ENCODE data around the gene CDC16. TPM values are rescaled to one million over a fixed set of nuclear protein-coding genes. Genes with fewer than 3 reads are reported as not detected.

Gene CDC16
- total and polyA plus RNA-seq, 2 of the 13 experiments (the other 11 are each of a cell fraction or from before 2014, with no cell fraction given) = 24.2 to 60.9 TPM

GRCh38 chr13:114231886-114232285 is 2.8 kb upstream of the CDC16 start:
- FAIRE-seq (no peak), DNase-seq (ENCODE audit: low spot score) (no peak), ATAC-seq (no peak)
- Histone ChIP-seq H3K79me2 (ENCODE audit: insufficient read depth, low read length) (peaks cover 16% of the 10 kb centered on the region), H3K27me3 (ENCODE audit: control insufficient read depth in 1 of 2, insufficient read depth in 2 of 2, low read length in 2 of 2) (peaks cover 6 to 34% of the 10 kb centered on the region in 2 experiments), H3K9me3 (ENCODE audit: low read length) (no peaks in the 10 kb centered on the region), H3K4me3 (replicated peaks in 1 of 3; ENCODE audit: insufficient read depth in 1 of 3, low read depth in 2 of 3, low read length in 3 of 3) (no peak overlapping the region), H3K27ac (ENCODE audit: extremely low read length, insufficient read depth, low read length) (no peak overlapping the region), H3K4me1 (ENCODE audit: insufficient read depth, low read length) (0 out of 2 replicates have a peak, but pooled peaks cover 6% of the 10 kb centered on the region), H4K20me1 (ENCODE audit: insufficient read depth, low read length) (no peaks in the 10 kb centered on the region), H3K36me3 (replicated peaks in 1 of 2; ENCODE audit: control insufficient read depth in 1 of 2, insufficient read depth in 2 of 2, low read length in 2 of 2) (peaks cover 0 to 4% of the 10 kb centered on the region in 2 experiments; a peak in 1 of 5 replicates), H2AFZ (ENCODE audit: low read length) (no peak overlapping the region), H3K4me2 (ENCODE audit: low read depth, low read length) (no peak overlapping the region), H3K9ac (ENCODE audit: insufficient read depth, low read depth, low read length) (no peak overlapping the region)
- no TSS peak for BruUV-seq (replicated peaks)
- POLR2A ChIA-PET = no interaction called here
- CTCF ChIA-PET (ENCODE audit: low intra/inter-chr PET ratio, low total read pairs) = no interaction called here
- 29% methylated on average over 8 of the region's 8 CpGs for WGBS (ENCODE audit: low lambda C conversion rate)
- intact Hi-C loops (cut with micrococcal nuclease; ENCODE audit: unreplicated experiment) (no loop called here), in situ Hi-C loops (cut with HindIII; ENCODE audit: extremely low pct_ligation_motif_present, low pct_unique_long_range_greater_than_20kb) (no loop called here)
- no peak for TF ChIP-seq ZNF160 (CRISPR knock-in tag; IDR thresholded peaks at IDR 0.05)

- H3K4me1 ChIP-seq (ENCODE audit: insufficient read depth, low read length) = 0 out of 2 replicates have a peak, but pooled peaks cover 6% of the 10 kb centered on the region
- in situ Hi-C loops (cut with HindIII; ENCODE audit: extremely low pct_ligation_motif_present, low pct_unique_long_range_greater_than_20kb) = no loop called here
- no TSS peak for BruUV-seq (replicated peaks)
- no peak for ATAC-seq
- no peak overlapping the region for H2AFZ ChIP-seq (ENCODE audit: low read length)
- ChIA-PET POLR2A (no interaction called here), CTCF (ENCODE audit: low intra/inter-chr PET ratio, low total read pairs) (no interaction called here)
- H3K79me2 ChIP-seq (ENCODE audit: insufficient read depth, low read length) = peaks cover 16% of the 10 kb centered on the region
- TF ChIP-seq FOXJ3 (CRISPR knock-in tag; IDR thresholded peaks at IDR 0.05; ENCODE audit: borderline replicate concordance) (peak; percentile 2; the same call in 1 of the 2 replicates), USF2 (IDR thresholded peaks at IDR 0.05; ENCODE audit: low read depth, low read length) (no peak), USF2 (CRISPR knock-in tag; IDR thresholded peaks at IDR 0.05; ENCODE audit: borderline replicate concordance) (no peak), NFKB2 (CRISPR knock-in tag; IDR thresholded peaks at IDR 0.05; ENCODE audit: borderline replicate concordance) (no peak), ZNF670 (CRISPR knock-in tag; IDR thresholded peaks at IDR 0.05; ENCODE audit: borderline replicate concordance) (peak; percentile 50; the same call in 1 of the 2 replicates), PATZ1 (CRISPR knock-in tag; IDR thresholded peaks at IDR 0.05) (no peak)
- no peak for DNase-seq (ENCODE audit: low spot score)
- WGBS (ENCODE audit: low lambda C conversion rate) = 50% methylated on average over 4 of the region's 4 CpGs
- H3K36me3 ChIP-seq (replicated peaks in 1 of 2; ENCODE audit: control insufficient read depth in 1 of 2, insufficient read depth in 2 of 2, low read length in 2 of 2) = peaks cover 1 to 25% of the 10 kb centered on the region in 2 experiments; a peak in 4 of 5 replicates
- FAIRE-seq = no peak
- no peaks in the 10 kb centered on the region for H4K20me1 ChIP-seq (ENCODE audit: insufficient read depth, low read length)
- H3K4me3 ChIP-seq (replicated peaks in 1 of 3; ENCODE audit: insufficient read depth in 1 of 3, low read depth in 2 of 3, low read length in 3 of 3) = no peak overlapping the region; a peak in 1 of 6 replicates
- H3K9me3 ChIP-seq (ENCODE audit: low read length) = no peaks in the 10 kb centered on the region
- H3K27me3 ChIP-seq (ENCODE audit: control insufficient read depth in 1 of 2, insufficient read depth in 2 of 2, low read length in 2 of 2) = peaks cover 4 to 16% of the 10 kb centered on the region in 2 experiments; a peak in 4 of 5 replicates
- H3K27ac ChIP-seq (ENCODE audit: extremely low read length, insufficient read depth, low read length) = no peak overlapping the region
- no peak overlapping the region for H3K9ac ChIP-seq (ENCODE audit: insufficient read depth, low read depth, low read length)
- intact Hi-C loops (cut with micrococcal nuclease; ENCODE audit: unreplicated experiment) = no loop called here
- H3K4me2 ChIP-seq (ENCODE audit: low read depth, low read length) = peak overlapping the region; percentile 51; the same call in 1 of the 2 replicates
Measured at GRCh38 chr13:114234266-114234644, 442 bp upstream of the CDC16 start.
